NCI-H2196 treated with DMSO at 0.1 percent for 48 hours (cell line): ENCODE data around the gene ARL15.
"Not testable (repeated sequence)": the region's sequence is repeated elsewhere in the genome, so short reads cannot be mapped to it uniquely, and the experiment has no call there.

Experiments
- DNase-seq: peaks from one replicate; lab custom pipeline; 2025; ENCODE audit not compliant: unreplicated experiment; lab: John Stamatoyannopoulos, UW

ARL15 gene

DNA sequence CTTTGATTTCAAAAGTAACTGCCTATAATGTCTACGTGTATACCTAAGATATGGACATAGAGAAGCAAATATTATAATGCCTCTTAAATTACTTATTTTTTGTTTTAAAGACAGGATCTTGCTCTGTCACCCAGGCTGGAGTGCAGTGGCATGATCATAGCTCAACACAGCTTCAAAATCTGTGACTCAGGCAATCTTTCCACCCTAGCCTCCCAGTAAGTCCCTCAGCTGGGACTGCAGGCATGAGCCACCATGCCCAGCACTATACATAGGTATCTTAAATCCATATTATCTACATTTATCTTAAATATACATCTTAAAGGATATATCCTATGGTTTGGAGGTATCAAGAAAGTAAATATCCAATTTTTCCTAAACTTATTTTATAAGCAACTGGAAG lies 261.2 kb downstream of the ARL15 start:
- DNase-seq = no peak

DNA sequence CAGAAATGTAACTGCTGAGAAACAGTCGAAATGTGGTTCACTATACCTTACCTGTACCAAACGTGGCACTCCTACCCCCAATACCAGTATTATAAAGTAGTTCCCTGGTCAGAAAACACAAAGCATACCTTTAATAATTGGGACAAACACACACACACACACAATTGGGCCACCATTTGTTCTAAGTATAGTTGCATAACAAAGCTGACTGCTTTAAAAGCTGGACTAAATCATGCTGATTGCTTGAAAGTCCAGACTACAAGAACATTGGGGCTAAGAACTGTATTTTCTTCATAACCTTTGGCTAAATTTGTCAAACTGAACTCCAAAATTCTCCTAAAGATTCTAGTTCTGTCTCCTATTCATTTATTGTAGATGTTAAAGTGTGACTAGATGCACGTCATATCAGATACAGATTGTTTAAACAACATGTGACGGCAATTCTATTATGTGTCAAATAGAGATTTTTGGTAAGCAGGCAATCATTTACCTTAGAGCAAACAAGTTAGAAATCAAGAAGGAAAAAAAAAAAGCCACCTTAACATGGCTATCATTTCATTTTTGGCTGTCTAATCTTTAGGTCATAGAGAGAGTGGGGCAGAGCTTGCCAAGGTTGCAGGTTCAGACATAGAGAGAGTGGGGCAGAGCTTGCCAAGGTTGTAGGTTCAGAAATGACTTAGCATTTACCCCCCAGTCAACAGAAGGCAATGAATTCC lies 265.1 kb downstream of the ARL15 start:
- no peak for DNase-seq

DNA sequence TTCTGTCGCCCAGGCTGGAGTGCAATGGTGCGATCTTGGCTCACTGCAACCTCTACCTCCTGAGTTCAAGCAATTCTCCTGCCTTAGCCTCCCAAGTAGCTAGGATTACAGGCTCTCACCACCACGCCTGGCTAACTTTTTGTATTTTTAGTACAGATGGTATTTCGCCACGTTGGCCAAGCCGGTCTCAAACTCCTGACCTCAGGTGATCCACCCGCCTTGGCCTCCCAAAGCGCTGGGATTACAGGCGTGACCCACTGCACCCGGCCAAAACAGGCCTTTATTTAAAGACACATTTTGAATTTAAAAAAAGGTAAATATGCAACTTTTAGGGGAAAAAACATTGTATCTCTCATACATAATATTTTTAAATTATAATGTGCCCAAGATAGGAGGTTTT lies 266.1 kb downstream of the ARL15 start:
- DNase-seq = not testable (repeated sequence)

DNA sequence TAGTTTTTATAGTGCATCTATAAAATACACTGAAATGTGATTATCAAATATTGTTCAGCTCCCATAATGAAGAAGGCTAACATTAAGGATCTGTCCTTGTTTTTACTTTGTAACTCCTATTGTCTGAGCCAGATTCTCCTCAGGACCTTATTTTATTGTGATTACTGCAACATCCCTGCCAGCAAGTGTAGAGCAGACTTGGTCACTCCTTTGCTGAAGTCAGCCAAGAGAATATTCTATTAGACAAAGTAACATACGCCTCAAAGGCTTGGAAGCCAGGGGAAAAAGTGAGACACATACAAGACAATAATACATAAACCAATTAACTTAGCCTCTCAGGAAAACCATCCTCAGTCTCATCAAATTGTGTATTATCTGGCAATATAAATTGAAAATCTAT lies 269.6 kb downstream of the ARL15 start:
- no peak for DNase-seq

DNA sequence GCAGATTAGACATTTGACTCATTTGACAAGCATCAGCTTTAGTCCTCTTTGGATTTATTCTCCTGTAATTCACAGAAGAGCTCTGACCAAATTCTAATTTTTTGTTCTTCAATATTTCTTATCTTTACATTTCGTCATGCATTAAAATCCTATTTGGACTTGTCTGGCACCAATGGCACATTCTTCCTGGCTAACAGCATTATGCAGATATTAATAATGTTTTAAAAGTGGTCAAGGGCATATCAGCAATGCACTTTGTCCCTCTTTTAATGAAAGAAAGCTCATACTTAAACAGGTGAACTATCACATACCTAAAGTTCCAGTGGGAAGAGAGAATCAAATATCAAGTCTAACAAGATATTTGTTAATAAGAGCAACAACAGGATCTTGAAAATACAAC lies 270.4 kb downstream of the ARL15 start:
- DNase-seq = no peak

DNA sequence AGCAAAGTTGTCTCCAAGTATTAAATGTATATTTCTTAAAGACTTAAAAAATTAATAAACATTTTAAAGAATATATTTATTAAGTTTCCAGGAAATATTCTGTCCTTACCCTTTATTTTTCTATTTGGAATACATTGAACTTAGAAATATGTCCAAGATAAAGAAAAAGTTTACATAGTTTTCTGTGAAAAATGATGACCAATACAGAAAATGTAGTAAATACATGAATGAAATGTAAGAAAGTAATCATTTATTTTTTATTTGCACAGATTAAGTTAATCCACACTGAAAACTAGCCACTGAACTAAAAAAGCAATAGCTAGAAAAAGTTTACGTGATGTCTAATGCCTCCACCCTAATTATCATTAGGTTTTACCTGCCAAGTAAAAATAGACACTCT lies 273.2 kb downstream of the ARL15 start:
- no peak for DNase-seq

DNA sequence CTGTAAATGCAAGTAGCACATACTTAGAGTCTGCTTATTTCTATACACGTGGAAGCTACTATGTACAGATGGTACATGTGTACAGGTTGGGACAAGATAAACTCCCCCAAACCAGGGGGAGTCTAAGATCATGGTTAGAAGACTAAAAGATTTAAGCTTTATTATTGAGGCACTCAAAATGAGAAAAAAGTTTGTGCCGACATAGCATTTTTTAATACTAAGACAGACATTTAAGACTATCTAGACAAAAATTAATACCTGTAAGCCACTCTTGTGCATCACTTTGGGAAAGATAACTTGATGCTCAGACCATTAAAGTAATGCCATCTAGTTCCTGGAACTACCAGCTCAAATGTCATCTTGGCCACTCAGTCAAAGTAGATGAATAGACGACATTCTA lies 279.4 kb downstream of the ARL15 start:
- no peak for DNase-seq

DNA sequence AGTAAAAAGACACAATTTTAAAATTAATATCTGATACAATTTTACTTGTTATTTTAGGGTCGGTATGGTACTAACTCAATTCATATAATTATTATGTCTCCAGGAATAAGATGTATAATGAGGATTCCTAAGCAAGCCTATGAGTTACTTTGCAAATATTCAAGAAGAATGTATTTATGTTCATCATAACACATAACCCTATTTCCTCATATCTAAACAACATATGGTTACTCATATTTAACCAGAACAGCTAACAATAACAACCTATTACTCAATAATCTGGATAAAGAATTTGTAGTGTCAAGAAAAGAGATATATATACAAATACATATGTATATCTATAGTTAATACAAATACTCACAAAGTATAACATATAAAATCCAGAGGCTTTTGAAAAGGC lies 285.9 kb downstream of the ARL15 start:
- DNase-seq = no peak

DNA sequence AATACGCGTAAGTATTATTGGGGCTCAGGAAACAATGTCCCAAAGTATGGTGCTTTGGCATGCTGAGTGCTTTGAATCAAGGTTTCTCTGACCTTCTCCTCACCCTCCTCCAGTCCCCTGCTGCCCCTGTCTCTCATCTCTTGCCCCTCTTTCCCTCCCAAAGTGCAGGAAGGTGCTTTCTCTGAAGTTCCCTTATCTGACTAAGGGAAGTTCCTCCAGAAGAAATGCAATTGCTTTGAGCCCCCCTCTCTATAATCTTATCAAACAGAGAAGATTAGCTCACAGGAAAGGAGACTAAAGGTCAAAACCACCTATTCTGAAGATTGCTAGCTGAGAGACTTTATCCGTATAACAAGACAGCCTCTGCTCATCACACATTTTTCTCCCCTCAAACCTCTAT lies 288.1 kb downstream of the ARL15 start:
- DNase-seq = no peak

DNA sequence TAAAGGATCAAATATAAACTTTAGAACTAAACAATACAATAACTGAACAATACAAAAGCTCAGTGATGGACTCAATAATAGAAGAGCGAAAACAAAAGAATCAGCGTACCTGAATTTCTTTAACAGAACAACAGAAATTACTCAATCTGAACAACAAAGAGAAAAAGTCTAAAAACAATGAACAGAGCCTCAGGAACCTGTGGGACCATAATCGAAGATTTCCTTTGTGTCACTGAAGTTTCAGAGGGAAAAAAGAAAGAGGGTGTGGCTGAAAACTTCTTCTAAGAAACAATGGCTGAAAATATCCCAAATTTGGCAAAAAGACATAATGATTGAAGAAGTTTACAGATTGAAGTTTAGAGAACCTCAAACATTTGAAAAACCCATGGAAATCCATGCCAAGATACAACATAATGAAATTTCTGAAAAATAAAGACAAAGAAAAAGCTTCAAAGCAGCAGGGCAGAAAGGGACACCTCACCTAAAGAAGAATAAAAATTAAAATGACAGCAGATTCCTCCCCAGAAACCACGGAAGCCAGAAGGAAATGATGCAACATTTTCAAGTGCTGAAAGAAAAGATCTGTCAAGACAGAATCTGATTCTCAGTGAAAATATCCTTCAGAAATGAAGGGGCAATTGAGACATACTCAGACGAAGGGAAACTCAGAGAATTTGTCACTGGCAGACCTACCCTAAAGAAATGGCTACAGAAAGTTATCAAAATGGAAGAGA lies 288.8 kb downstream of the ARL15 start:
- no peak for DNase-seq

DNA sequence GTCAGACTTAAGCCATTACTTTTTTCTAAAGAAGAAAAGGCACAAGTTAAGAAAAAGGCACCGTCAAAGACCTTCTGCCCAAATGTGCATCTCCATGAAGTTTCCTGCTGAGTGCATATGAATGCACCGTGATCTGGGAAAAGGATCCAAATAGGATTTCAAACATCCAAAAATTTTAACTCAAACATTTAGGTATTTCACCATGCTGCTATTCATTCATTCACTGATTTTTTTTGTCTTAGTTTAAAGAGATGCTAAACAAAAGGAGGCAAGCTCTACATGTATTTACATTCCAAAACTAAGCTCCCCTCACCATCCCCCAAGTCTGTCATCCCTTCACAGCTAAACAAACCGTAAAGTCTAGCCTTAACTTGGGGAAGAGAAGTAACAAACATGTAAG lies 291.9 kb downstream of the ARL15 start:
- DNase-seq = no peak

DNA sequence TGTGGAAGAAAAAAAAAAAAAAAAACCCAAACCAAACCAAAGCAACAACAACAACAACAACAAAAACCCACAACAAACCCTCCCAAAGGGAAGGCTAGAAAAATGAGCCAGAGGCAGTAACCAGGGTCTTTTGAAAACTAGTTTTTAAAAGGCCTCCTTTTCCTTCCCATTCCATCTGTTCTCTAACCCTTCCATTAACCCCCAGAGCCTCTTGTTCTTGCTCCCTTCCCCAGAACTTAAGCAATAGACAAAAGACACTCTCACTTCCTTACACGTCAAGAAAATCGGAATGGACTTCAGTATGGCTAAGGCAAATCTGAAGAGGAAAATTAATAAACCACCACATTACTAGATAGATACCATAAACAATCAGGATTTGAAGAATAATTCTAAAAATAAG lies 292.8 kb downstream of the ARL15 start:
- DNase-seq = no peak

DNA sequence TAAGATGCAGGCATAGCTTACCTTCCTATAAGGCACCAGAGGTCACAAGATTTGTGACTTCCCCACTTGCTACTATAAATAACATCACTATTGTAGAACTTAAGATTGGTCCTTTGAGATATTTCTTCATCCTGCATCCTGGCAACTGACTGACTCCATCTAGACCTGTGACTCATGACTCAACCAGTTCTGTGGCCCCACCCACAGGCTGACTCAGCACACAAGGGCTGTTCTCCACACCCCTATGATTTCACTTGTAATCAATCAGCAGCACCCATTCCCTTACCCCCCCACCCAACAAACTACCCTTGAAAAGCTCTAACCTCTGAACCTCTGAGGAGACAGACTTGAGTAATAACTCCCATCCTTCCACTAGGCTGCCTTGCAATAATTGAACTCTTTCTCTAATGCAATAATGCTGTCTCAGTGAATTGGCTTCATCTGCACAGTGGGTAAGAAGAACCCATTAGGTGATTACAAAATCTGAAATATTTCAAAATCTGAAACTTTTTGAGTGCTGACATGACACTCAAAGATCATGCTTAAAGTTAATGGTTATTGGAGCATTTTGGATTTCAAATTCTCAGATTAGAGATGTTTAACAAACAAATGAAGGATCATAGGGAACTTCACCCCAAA lies 296.7 kb downstream of the ARL15 start:
- DNase-seq = no peak

DNA sequence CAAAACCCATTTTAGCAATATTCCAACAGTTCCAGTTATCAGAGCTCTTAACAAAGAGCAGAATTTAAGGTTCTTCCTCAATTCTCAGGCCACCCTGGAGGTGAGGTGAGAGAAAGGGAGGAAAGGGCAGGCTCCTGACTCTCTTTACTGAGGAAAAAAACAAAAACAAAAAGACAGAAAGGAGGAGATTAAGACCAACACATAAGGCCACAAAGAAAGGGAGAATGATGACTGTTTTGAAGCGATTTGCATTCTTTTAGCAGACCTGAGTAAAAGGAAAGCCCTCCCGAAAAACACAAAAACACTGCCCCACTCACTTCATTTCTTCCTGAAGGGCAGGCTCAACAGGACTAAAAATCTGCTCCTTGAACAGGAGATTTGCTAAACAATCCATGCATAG lies 300.5 kb downstream of the ARL15 start:
- DNase-seq = no peak

DNA sequence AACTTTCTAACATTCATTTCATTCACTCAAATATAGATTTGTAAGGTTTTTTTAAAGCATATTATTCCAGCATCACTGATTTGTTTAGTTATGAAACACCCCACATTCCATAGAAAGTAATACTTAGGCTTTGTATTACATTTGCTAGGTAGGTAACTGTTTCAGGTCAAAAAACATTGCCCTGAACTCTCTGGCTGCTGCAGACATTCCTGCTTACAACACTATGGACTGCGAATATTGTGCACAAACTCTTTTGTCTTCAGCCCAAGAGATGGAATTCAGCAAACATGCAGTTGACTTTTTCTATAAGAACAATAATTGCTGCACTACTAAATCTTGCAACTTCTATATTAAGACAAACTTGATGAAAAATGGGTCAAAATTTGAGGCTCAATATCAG lies 301.0 kb downstream of the ARL15 start:
- no peak for DNase-seq

DNA sequence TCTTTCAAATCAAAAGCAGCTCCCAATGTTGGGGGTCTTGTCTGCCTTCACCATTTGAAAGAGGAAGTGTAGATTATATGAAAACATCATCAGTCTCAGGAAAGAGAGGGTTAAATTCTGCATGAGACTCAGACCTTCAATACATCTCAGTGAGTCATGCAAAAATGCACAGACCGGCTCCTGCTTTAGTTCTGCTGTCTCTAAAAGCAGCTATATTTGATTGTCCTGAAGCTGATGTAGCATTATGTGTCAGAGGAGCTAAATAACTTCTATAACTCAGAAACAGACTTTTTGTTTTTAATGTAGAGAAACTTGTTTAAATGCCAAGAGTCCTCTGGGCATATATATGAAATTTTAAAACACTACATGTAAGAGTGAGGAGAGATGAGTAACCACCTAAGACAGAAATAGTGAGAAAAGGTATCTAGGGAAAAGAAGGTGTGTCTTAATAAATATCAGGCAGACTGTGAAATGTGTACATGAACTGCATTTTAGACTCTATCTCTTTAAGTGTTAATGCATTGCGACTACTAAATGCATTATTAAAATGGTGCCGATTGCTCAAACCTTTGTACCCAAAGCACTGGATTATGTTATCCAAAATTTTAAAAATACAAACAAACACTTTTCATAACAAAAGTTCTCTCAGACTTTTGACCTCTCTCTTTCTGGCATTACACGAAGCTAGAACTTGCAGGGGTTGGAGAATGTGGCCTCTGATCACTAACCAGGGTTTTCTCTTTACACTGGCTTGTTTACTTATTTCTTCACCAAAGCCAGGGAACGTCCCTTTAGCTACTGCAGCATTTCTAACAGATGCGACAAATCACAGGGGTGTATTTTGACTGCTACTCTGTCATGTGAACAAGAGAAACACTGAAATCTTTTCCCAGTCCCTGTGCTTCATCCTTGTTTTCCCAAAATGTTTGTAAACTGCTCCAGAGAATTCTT lies 302.3 kb downstream of the ARL15 start:
- DNase-seq = no peak

DNA sequence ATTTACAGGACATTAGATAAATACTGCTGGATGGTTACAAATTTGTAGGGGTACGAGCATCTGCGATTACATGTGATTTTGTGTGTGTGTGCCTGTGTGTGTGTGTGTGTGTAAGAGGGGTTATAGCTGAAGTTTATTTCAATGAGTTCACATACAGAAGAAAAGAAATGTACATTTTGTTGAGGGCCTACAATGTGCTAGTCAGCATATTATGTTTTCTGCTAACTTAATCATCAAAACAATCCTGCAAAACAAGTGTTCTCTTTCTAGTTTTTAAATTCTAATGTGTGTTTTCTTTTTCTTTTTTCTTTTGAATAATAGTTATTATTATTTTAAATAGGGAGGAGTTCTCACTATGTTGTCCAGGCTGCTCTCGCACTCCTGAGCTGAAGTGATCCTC lies 305.7 kb downstream of the ARL15 start:
- DNase-seq = no peak

DNA sequence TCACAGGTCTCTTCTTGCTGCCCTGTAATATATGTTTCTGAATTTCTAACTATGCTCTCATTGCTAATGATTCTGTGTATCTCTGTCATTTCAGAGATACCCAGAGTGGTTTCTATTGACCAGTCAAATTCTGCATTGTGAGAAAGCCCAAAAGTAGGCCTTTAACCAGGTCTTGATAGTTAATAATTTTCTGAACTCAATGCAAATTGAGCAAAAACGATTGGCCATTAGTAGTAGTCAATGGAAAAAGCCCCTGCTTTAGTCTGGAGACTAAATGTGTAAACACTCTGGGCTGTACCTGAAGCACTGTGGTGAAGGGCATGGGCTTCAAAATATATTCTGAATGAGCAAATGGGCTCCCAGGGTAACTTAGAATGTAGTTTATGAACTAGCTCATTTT lies 307.6 kb downstream of the ARL15 start:
- no peak for DNase-seq

DNA sequence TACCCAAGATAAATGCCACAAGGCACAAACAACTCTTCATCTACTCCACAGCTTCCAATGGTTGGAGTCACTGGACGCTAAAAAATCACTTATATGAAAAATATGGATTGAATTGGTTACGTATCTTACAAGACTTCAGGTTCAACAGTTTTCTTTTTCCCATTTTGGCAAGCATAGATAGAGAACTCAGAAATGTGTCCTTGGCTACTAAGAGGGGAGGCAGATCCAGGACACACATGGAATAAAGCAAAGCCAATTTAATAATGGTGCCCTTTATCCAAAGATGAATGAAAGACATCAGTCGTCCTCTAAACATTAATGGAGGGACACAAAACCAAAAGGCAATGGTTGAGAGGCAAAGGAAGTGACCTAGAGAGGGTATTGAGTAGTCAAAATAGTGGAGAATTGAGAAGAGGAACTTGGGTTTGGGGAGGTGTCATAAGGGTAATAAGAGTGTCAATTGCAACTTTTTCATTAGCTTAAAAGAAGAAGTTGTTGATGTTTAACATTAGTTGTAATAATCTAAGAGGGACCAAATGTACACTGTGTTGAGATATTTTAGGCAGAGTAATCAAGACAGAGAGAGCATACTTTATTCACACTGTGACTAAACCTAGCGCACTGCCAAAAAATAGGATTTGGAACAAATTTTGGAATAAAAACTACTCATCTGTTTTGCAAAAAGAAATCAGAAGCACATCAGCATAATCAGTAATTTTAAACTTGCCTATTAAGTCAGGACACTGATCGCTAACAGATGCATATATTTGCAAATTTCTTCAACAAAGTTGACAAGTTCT lies 308.2 kb downstream of the ARL15 start:
- DNase-seq = no peak

DNA sequence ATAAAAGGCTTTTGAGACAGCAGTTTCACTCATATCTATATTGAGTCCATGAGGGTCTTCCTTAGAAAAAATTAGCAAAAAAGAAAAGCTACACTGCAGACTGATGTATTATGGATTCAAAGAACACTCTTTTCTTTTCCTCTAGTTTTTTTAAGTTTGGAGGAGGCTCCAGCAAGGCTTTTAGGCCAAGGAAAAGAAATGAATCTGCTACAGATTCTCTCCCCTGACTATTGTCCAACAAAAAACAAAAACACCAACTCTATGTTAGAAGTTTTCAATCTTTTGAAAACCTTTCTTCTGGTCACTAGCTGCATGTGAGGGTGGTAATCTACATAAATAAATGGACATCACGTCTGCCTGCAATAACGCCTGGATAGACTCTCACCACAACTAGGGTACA lies 310.4 kb downstream of the ARL15 start:
- no peak for DNase-seq
